Activated effector memory CD4-positive, alpha-beta T cell treated with Interleukin-2 at 50 U/mL for 16 hours (primary cell): ENCODE data around the gene PPA1.
A peak's percentile ranks its signal among the peaks of the same experiment; 100 is the strongest.
"Not testable (repeated sequence)": the region's sequence is repeated elsewhere in the genome, so short reads cannot be mapped to it uniquely, and the experiment has no call there.

Experiments used
- DNase-seq: peaks from one replicate; pipeline ENCODE4 v3.0.0-alpha.2; 2020

Gene PPA1

DNA sequence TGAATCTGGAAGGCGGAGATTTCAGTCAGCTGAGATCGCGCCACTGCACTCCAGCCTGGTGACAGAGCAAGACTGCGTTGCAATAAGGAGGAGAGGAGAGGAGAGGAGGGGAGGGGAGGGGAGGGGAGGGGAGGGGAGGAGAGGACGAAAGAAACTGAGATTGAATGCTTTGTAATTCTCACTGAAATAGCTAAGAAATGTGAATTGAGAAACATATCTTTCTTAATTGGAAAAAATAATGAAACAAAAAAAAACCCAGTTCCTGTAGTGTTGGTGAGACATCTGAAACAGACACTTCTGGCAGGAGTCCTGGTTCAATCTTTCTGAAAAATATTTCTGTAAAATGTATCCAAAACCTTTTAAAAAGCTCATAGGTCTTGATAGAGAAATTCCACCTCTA lies 26.5 kb downstream of the PPA1 start:
- no peak for DNase-seq

DNA sequence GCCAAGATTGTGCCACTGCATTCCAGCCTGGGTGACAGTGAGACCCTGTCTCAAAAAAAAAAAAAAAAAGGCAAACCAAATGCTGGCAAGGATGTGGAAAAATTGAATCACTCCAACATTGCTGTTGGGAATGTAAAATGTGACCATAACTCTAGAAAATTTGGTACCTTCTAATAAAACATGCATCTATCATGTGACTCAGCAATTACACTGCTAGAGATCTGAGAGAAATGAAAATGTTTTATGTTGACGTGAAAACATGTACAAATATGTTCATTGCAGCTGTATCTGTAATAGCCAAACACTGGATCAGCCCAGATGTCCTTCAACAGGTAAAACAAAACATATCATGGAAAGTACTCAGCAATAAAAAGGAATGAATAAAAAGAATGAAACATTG lies 32.1 kb downstream of the PPA1 start:
- DNase-seq, result no peak

DNA sequence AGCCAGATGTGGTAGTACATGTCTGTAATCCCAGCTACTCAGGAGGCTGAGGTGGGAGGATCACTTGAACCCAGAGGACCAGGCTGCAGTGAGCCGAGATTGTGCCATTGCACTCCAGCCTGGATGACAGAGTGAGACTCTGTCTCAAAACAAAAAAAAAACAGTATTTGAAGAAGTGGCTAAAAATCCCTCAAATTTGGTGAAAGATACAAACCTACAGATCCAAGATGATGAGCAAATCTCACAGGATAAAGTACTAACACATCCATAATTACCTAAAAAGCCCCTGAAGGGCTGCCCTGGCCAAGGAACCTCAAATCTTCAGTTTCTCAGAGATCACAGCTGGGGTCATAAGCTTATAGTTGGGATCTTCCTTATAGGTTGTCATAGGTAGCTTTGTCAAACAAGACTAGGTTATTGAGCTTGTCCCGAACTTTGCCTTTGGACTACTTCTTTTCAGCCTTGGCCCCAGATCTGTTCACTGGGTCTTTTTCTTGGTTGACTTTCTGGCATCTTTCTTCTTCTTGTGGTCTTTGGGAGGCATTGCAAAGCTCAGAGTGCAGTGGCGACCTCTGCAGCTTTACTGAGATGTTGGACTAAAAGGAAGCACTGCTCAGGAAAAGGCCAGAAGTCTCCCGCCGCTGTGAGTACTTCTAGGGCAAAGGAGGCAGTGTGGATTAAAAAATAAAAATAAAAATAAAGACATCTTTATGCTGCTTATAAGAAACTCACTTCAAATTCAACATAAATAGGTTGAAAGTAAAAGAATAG lies 34.3 kb downstream of the PPA1 start:
- DNase-seq, result no peak

DNA sequence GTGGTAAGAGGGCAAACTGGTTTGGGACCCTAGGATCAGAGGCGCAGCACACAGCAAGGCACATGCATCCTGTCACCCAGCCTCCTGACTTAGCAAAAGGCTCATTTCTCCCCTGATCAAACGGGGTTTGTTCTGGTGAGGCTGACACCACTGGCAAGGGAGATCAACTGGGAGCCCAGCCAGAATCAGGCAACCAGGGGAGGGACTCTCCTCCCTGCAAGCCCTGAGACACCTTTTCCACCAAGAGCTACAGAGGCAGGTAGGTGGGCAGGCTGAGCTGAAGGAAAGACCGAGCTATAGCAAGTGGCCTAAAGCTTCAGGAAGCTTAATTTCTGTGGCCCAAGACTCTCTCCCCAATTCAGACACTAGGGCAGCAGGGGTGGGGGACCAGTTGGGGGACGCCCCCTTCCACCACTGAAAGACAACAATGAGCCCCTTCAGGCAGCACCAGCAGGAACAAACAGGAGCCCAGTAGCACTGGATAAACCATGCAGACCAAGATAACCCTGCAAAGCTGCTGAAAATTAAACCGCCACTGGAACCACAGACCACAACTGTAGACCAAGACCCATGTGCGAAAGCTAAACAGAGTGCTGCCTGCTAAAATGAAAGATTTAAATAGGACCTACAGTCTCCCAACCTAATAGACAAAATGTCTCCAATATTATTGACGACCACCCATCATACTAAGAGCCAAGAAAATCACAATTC lies 35.8 kb downstream of the PPA1 start:
- no peak for DNase-seq

DNA sequence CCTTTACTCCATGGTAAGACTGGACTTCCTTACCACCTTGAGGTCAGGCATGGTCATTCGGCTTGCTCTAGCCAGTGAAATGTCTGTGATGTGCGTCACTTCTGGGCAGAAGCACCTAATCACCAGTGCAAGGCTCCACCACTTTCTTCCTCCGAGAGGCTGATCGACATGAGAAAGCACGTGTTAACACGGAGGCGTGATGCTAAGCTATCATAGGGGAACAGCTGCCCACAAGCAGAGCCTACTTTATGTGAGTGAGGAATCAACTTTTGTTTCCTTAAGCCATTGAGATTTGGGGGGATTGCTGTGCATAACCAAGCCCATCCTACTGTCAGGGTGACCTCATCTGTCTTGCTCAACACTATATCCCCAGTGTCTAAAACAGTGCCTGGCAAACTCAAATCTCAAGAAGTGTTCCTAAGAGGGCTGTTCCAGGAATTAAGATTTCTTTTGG lies 39.8 kb downstream of the PPA1 start:
- no peak for DNase-seq

DNA sequence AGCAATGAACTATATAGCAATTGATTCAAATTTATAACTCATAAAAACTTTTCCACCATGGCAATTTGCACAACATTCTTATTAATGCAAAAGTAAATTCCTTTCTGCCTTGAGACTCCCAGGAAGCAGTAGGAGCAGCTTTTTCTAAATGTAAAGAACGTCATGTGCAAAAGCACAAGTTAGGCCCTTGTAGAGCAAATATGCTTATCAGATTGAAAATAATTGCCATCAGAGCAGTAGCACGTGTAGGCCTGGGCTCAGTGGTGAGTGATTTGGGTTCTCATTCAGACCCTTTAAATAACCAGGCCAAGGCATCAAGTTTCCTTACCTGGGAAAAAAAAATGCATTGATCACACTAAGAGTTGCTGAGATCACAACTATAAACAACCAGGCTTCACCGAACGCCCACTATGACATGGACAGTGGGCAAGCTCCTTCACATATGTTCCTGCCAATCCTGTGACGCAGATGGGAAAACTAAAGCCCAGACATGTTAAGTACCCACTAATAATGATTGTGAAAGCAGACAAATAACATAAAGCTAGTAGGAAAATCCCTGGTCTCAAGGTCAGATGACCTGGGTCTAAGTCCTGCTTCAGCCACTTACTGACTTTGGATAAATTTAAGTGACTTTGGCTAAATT lies 40.8 kb downstream of the PPA1 start:
- no peak for DNase-seq

DNA sequence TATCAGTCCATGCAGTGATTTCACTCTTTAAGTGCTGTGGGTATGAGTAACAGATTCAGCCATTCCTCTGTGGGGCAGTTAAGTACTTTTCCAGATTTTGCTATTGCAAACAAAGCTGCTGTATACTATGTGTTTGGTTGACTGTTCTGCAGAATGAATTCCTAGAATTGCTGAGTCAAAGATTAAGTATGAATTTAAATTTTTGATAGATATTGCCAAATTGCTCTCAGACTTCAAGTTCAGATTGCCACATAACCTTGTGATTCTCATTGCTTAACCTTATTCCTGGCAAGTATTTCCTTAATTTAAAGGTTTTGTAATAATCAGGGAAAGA lies 41.3 kb downstream of the PPA1 start:
- no peak for DNase-seq

DNA sequence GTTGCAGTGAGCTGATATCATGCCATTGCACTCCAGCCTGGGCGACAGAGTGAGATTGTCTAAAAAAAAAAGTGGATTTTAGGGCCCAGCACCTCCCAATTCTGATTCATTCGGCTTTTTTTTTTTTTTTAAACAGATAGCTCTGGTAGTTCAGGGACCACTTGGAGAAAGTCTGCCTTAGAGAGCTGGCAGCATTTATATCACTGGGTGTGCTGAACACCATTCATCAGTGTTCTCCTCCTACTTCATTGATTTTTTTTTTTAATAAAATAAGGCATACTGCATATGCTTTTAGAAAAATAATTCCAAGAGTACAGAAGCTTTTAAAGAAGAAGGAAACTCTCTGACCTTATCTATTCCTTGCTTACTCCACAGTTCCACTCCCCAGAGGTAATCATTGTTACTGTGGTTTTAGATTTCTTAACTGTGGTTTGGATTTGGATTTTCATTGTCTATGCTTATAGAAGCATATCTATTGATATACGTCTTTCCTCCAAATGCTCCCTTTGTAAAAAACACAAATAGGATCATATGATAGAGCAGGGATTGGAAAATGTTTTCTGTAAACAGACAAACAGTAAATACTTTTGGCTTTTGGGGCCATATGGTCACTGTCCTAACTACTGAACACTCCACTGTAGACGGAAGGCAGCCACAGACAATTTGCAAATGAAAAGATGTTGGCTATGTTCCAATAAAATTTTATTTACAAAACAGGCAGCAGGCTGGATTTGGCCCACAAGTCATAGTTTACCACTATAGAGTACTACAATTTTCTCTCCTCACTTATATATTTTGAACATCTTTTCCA lies 41.9 kb downstream of the PPA1 start:
- no peak for DNase-seq

DNA sequence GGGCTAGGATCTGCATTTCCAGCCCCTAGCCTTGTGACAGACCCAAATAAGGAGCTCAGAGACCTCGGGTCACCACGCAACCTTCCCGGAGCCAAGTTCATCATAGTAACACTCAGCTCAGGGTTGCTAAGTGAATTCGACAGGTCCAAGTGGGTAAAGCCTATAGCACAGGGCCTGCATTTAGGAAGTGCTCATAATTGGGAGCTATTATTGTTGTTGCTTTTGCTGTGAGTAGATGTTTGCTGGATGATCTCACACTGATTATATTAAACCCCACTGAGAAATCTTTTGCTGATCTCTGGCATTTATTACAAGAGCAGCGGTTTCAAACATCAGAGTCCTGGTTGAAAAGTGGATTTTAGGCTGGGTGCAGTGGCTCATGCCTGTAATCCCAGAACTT lies 42.6 kb downstream of the PPA1 start:
- no peak for DNase-seq

DNA sequence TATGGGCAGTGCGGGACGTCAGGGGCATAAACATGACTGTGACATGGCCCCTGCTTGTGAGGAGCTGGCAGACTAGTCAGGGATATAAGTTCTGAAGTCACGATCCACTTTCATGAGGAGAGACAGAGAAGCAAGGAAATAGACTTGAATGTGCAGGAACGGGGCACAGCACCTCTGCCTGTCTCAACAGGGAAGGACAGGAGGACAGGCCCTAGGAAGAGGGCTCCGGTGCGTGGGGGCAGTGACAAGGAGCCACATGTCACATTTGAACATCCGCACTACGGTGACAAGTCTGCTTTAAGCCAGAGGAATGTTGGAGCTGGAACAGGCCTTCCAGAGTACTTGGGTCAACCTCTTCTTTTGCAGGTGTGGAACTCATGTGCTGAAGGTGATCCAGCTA lies 43.1 kb downstream of the PPA1 start:
- DNase-seq, result no peak

DNA sequence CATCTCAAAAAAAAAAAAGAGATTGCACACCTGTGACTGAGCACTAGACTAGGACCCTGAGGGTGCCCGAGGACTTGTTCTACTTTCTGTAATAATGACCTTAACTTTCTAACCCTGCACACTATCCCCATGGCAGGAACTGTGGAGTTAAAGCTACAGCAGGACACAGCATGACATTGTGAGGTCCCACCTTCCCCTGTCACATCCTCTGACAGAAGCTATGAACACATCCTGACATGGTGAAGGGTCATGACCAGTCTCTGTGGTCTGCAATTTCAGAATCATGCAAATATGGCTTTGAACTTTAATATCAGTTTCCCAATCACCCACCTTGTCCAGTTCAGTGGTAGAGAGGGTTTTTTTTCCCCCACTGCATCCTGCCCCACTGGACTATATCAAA lies 44.5 kb downstream of the PPA1 start:
- no peak for DNase-seq

DNA sequence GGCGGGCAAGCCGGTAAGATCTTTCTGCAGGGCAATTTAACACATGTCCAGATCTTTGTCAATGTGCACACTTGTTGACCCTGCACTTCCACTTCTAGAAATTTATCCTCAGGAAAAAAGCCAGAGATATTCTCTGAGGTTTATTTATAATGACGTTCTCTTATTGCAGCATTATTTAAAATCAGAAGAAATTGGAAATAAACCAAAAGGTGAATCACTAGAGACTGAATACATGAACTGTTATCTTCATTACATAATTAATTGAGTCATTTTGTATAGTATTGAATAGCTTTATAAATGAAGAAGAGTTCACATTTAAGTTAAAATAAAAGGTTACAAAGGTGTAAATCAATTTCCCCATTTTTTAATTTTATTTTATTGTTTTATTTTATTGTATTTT lies 46.7 kb downstream of the PPA1 start:
- no peak for DNase-seq

DNA sequence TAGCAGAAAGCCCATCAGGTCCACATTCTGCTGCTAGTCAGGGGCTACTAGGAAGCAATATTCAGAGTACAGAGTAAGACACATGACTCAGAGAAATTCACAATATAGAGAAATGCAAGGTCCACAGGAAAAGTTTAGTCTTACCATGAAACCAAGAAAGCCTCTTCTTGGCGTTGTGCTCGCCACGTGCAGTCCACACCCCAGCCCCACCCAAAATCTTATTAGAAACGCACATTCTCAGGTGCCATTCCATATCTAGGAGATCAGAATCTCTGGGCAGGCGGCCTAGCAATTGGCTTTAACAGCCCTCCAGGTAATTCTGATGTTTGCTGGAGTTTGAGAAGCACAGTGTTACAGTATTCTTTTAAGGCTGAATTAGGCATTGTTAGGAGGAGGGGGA lies 47.1 kb downstream of the PPA1 start:
- no peak for DNase-seq

DNA sequence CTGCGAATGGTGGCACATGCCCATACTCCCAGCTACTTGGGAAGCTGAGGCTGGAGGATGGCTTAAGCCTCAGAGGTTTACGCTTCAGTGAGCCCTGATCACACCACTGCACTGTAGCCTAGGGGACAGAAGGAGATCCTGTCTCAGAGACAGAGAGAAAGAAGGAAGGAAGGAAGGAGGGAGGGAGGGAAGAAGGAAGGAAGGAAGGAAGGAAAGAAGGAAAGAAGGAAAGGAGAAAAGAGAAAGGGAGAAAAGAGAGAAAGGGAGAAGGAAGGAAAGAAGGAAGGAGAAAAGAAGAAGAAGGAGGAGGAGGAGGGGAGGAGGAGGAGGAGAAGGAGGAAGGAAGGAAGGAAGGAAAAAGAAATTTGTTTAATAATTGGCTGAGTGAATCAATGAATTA lies 49.9 kb downstream of the PPA1 start:
- DNase-seq, result no peak

DNA sequence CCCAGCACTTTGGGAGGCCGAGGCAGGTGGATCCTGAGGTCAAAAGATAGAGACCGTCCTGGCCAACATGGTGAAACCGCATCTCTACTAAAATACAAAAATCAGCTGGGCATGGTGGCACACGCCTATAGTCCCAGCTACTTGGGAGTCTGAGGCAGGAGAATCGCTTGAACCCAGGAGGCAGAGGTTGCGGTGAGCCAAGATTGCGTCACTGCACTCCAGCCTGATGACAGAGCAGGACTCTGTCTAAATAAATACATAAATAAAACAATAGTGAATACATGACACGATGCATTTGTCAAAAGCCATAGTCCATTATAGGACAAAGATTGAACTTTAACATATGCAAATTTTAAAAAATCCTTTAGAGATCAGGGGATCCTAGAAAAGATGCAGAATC lies 54.0 kb downstream of the PPA1 start:
- DNase-seq, result not testable (repeated sequence)

DNA sequence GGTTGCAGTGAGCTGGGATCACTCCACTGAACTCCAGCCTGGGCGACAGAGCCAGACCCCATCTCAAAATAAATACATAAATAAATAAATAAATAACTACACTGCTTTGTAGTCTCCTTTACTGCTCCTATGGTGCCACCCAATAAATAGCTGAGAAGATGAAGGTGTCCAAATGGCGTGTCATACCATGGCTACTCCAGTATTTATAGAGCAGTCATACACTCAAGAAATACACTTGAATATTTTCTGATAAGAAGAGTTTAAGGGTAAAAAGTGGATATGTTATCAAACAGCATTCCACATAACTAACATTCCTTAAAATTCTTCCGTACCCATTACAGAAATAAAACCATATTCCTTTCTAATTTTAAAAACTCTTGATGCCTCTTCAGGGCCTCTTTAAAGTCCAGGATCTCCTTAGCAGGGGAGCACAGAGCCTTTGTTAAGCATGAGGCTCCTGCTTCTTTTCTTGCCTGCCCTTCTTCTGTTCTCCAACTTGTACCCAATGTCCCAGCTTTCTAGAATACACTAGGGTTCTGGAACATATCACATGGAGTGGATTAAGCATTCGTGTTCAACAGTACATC lies 55.0 kb downstream of the PPA1 start:
- DNase-seq, result no peak

DNA sequence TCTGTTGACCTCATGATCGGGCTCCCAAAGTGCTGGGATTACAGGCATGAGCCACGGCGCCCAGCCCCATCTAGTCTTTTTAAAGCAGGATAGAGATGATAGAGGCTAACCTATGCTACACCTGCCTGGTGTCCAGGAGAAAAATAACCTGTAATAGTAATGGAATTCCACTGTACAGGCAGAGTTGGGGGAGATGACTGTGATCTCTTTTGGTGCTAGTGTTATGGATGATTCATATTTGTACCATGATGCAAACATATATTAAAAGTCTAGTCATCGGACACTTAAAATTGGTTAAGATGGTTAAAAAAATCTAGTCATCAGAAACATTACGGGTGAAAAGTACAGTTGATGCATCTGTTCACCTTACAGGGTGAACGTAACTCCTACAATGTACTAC lies 56.8 kb downstream of the PPA1 start:
- no peak for DNase-seq

DNA sequence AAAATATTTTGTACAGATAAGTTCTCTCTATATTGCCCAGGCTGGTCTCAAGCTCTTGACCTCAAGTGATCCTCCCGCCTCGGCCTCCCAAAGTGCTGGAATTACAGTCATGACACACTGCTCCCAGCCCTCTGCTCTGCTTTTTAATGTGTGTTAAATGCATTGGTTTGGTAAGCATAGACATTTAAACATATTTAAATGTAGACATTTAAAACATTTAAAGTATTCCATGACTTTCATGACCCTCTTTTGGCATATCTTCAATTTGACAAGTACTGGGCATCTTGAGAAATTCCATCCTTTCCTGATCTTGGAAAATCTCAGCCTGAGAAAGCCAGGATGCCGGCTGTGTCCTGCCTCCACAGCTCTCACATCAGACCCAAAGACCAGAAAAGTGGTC lies 57.7 kb downstream of the PPA1 start:
- no peak for DNase-seq

DNA sequence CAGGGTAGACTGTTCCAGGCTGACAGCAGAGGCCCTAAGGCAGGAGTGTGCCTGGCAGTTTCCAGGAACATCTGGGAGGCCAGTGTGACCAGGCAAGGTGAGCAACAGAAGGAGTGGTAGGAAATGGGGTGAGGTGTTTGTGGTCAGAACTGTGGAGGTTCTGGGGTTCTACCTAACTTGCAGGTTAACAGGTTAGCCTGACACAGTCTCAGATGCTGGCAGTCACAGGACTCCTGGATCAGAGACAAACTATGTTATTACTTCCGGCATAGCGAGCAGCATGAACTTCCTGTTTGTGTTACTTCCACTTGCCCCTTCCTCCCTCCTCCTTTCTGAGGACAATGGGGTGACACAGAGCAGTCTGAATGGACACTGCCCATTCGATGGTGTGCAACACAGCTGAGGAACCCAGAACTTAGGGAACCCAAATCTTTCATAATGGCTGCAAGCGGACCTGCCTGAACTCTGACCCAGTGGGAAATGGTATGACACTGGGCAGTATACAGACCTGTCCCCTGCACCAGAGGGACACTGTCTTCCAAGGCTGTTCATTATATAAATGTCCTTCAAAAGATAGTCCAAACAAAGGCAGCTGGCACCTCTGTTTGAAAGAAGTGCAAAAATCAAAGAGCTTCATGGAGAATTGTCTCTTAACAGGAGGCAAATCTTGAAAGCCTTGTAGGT lies 59.0 kb downstream of the PPA1 start:
- DNase-seq, result peak; percentile 19

DNA sequence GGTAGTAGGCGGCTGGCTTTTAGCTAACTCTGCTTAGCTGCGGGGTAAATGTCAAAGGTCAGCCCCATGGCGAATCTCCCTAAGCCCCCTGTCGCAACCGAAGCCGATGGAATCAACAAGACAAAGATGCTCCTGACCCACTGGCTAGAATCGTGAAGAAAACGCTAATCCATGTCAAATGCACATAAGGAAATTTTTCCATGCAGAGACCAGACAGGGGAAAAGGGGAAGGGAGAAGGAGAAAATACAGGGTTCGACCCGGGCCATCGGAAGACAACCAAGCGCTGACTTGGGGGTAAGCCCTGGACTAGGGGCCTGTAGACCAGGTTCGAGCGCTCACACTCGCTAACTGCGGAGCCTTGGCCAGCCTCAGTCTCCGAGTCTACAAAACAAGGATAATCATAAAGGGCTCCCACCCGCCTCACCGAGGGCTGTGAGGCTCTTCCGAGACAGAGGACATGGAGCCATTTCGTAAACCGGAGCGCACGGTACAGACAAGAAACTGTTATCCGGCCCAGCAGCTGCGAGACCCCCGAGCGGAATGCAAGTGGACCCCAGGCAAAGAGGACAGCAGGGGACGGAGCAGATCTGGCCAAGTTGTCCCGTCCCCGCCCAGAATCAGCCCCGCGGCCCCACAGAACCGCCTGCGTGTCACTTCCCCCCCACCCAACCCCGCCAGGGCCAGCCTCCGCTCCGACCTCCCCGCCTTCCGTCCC lies 63.4 kb downstream of the PPA1 start:
- DNase-seq, result no peak

DNA sequence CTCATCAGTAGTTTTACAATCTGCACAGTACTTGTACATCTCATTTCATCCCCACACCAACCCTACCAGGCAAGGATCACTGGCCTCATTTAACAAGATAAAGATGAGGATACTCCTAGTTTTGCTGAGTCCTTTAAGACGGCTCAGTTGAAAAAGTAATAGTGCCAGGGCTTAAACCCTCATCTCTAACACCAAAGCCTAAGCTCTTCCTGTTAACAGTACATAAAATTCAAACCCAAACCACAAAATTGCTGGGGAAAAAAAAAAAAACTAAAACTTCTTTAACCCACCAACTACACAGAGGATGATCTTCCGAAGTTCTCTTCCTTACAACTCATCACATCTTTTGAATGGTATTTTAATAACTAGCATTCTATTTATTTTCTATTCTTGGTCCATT lies 64.2 kb downstream of the PPA1 start:
- no peak for DNase-seq

DNA sequence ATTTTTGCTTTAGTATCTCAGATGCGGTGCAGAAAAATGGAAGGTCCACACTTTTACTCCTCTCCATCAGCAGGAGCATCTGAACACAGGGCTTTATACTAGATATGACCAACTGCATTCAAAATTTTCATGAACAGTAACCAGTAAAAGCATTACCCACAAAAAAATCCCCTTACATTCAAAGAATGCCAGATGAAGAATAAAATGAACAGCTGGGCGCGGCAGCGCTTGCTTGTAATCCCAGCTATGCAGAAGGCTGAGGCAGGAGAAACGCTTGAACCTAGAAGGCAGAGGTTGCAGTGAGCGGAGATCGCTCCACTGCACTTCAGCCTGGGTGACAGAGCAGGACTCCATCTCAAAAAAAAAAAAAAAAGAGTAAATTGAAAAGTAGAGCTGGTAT lies 66.0 kb downstream of the PPA1 start:
- no peak for DNase-seq
